Glutamatergic neuron (in vitro differentiated cells): ENCODE results near the gene MBD1. TPM values are rescaled to one million over a fixed set of nuclear protein-coding genes. Genes with fewer than 3 reads are reported as not detected.

Experiments used
- DNase-seq: peaks from one replicate; pipeline ENCODE4 v3.0.0; 2022
- H3K27ac Mint-ChIP-seq: one replicate; pipeline ENCODE4 v1.8.0; 2020; ENCODE audit warnings: mild to moderate bottlenecking, mixed read lengths, inconsistent platforms; ENCODE audit not compliant: unreplicated experiment
- H3K27me3 Mint-ChIP-seq: one replicate; pipeline ENCODE4 v1.8.0; 2020; ENCODE audit warnings: mild to moderate bottlenecking, moderate library complexity, mixed read lengths, inconsistent platforms; ENCODE audit not compliant: unreplicated experiment
- H3K36me3 Mint-ChIP-seq: one replicate; pipeline ENCODE4 v1.8.0; 2020; ENCODE audit warnings: mild to moderate bottlenecking, mixed read lengths, inconsistent platforms; ENCODE audit not compliant: unreplicated experiment
- H3K4me1 Mint-ChIP-seq: one replicate; pipeline ENCODE4 v1.8.0; 2020; ENCODE audit warnings: mild to moderate bottlenecking, low read depth, mixed read lengths, inconsistent platforms; ENCODE audit not compliant: unreplicated experiment
- H3K4me3 Mint-ChIP-seq: one replicate; pipeline ENCODE4 v1.8.0; 2020; ENCODE audit warnings: mild to moderate bottlenecking, mixed read lengths, inconsistent platforms; ENCODE audit not compliant: unreplicated experiment
- H3K9me3 Mint-ChIP-seq: one replicate; pipeline ENCODE4 v1.8.0; 2020; ENCODE audit warnings: mild to moderate bottlenecking, moderate library complexity, mixed read lengths, inconsistent platforms; ENCODE audit not compliant: unreplicated experiment
- CTCF ChIP-seq: fragments of 200-600 bp; sonication (generic); IDR thresholded peaks from one replicate; pipeline ENCODE4 v1.5.0; 2021; ENCODE audit not compliant: partially characterized antibody, unreplicated experiment
- long read RNA-seq: library from polyadenylated mRNA; unstranded; transcript quantifications from one replicate; pipeline ENCODE4 v2.0.0, GENCODE V29; 2020; ENCODE audit not compliant: unreplicated experiment
- total RNA-seq: library from RNA; stranded (reverse); fragmentation: NEBNext Ultra II Directional; extraction: Animal tissue kit (Norgen Biotek cat#: 25700); gene quantifications from one replicate; pipeline ENCODE4 v1.2.1, GENCODE V29; 2021; ENCODE audit not compliant: unreplicated experiment

The MBD1 gene
- total RNA-seq, result 91.0 TPM
- long read RNA-seq, partial matches to known transcripts, result 4 of 17 reads
- long read RNA-seq, other reads (novel, unspliced or antisense), result 12 of 17 reads

GRCh38 chr18:50281295-50281971, at the start of gene MBD1:
Gene MBD1, minus strand, starts transcription at chr18:50281523. Its CDS starts 1,531 bp downstream, at chr18:50279992.
- H3K9me3 Mint-ChIP-seq, result peaks cover 13% of the 10 kb centered on the region
- no peak for TF ChIP-seq CTCF
- H3K4me1 Mint-ChIP-seq, result peaks cover 7% of the 10 kb centered on the region
- peaks cover 6% of the 10 kb centered on the region for H3K27me3 Mint-ChIP-seq
- H3K27ac Mint-ChIP-seq, result peak within 1 kb of the TSS; percentile 86
- peak within 1 kb of the TSS; percentile 95 for H3K4me3 Mint-ChIP-seq
- H3K36me3 Mint-ChIP-seq, result peaks cover 4% of the 10 kb centered on the region
- DNase-seq, result peak; percentile 95

GRCh38 chr18:50330176-50330575, 48.9 kb upstream of the MBD1 start:
- DNase-seq, result no peak
- Mint-ChIP-seq H3K4me3 (no peak overlapping the region), H3K36me3 (peaks cover 4% of the 10 kb centered on the region), H3K4me1 (no peaks in the 10 kb centered on the region), H3K27ac (no peak overlapping the region), H3K27me3 (peaks cover 2% of the 10 kb centered on the region), H3K9me3 (no peaks in the 10 kb centered on the region)
- no peak for TF ChIP-seq CTCF

GRCh38 chr18:50327983-50328382, 46.7 kb upstream of the MBD1 start:
- Mint-ChIP-seq H3K9me3 (no peaks in the 10 kb centered on the region), H3K4me1 (no peaks in the 10 kb centered on the region), H3K36me3 (peaks cover 4% of the 10 kb centered on the region), H3K4me3 (no peak overlapping the region), H3K27ac (no peak overlapping the region), H3K27me3 (peaks cover 2% of the 10 kb centered on the region)
- TF ChIP-seq CTCF, result no peak
- no peak for DNase-seq

- Mint-ChIP-seq H3K4me1 (no peaks in the 10 kb centered on the region), H3K4me3 (no peak overlapping the region), H3K27me3 (no peaks in the 10 kb centered on the region), H3K27ac (no peak overlapping the region), H3K36me3 (peaks cover under 1% of the 10 kb centered on the region), H3K9me3 (no peaks in the 10 kb centered on the region)
- no peak for DNase-seq
- no peak for TF ChIP-seq CTCF
Measured at GRCh38 chr18:50320719-50321118, 39.4 kb upstream of the MBD1 start.

GRCh38 chr18:50315100-50315871, 34.0 kb upstream of the MBD1 start:
- no peaks in the 10 kb centered on the region for H3K4me1 Mint-ChIP-seq
- no peak overlapping the region for H3K4me3 Mint-ChIP-seq
- H3K27me3 Mint-ChIP-seq, result no peaks in the 10 kb centered on the region
- H3K9me3 Mint-ChIP-seq, result no peaks in the 10 kb centered on the region
- H3K36me3 Mint-ChIP-seq, result no peaks in the 10 kb centered on the region
- H3K27ac Mint-ChIP-seq, result no peak overlapping the region
- DNase-seq, result no peak
- no peak for TF ChIP-seq CTCF
